Stimulated activated CD4-positive, alpha-beta T cell treated with anti-CD3 and anti-CD28 coated beads, Interleukin-4, amount 100 ng/mL, for 24 hours (primary cell): ENCODE results near the gene CELSR2.
A peak's percentile ranks its signal among the peaks of the same experiment; 100 is the strongest.

Experiments
- DNase-seq: peaks from one replicate; pipeline ENCODE4 v3.0.0-alpha.2; 2020

The CELSR2 gene

GRCh38 chr1:109252893-109253802, 3.8 kb downstream of the CELSR2 start:
- DNase-seq: no peak

GRCh38 chr1:109253803-109254620, 4.7 kb downstream of the CELSR2 start:
- DNase-seq: no peak

- DNase-seq: no peak
Observed at GRCh38 chr1:109254621-109255096, 5.3 kb downstream of the CELSR2 start.

GRCh38 chr1:109255097-109255651, 5.8 kb downstream of the CELSR2 start:
- no peak for DNase-seq

GRCh38 chr1:109255678-109256077, 6.3 kb downstream of the CELSR2 start:
- DNase-seq: no peak

- no peak for DNase-seq
Observed at GRCh38 chr1:109256085-109256484, 6.7 kb downstream of the CELSR2 start.

GRCh38 chr1:109256971-109257681, 7.8 kb downstream of the CELSR2 start:
- DNase-seq: no peak

- DNase-seq: no peak
Observed at GRCh38 chr1:109257682-109258421, 8.5 kb downstream of the CELSR2 start.

- DNase-seq: no peak
Observed at GRCh38 chr1:109258481-109259466, 9.4 kb downstream of the CELSR2 start.

- no peak for DNase-seq
Observed at GRCh38 chr1:109259674-109260557, 10.6 kb downstream of the CELSR2 start.

GRCh38 chr1:109261006-109261405, 11.7 kb downstream of the CELSR2 start:
- no peak for DNase-seq

GRCh38 chr1:109261578-109261977, 12.2 kb downstream of the CELSR2 start:
- DNase-seq: no peak

GRCh38 chr1:109262231-109263055, 13.1 kb downstream of the CELSR2 start:
- DNase-seq: no peak

- DNase-seq: no peak
Observed at GRCh38 chr1:109263234-109263596, 13.9 kb downstream of the CELSR2 start.

GRCh38 chr1:109263597-109264378, 14.4 kb downstream of the CELSR2 start:
- peak; percentile 80 for DNase-seq

GRCh38 chr1:109264379-109264755, 15.0 kb downstream of the CELSR2 start:
- no peak for DNase-seq

GRCh38 chr1:109265016-109265415, 15.7 kb downstream of the CELSR2 start:
- no peak for DNase-seq

GRCh38 chr1:109265741-109266330, 16.5 kb downstream of the CELSR2 start:
- no peak for DNase-seq
